ENCODE data around the gene ACVR1B.

ACVR1B gene

DNA sequence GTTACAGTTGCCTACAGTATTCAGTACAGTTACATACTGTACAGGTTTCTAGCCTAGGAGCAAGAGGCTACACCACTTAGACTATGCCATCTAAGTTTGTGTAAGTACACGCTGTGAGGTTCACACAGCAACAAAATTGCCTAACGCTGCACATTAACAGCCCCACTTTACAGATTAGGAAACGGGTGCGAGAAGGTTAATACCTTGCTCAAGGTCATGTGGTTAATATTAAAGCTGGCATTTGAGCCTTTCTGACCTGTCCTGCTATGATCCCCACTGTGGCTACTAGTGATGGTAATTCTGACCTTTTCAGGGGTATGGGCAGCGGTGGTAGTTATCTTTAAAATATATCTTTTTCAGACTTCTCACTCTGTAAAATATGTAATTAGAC, 20.9 kb downstream of the ACVR1B start:
- TF ChIP-seq EZH2phosphoT487 (IDR thresholded peaks at IDR 0.05; ENCODE audit: low read length) (no peak), EZH2 (optimal IDR thresholded peaks at IDR 0.05; ENCODE audit: low read depth, low read length) (no peak)
- TF ChIP-seq, protein P1, sequence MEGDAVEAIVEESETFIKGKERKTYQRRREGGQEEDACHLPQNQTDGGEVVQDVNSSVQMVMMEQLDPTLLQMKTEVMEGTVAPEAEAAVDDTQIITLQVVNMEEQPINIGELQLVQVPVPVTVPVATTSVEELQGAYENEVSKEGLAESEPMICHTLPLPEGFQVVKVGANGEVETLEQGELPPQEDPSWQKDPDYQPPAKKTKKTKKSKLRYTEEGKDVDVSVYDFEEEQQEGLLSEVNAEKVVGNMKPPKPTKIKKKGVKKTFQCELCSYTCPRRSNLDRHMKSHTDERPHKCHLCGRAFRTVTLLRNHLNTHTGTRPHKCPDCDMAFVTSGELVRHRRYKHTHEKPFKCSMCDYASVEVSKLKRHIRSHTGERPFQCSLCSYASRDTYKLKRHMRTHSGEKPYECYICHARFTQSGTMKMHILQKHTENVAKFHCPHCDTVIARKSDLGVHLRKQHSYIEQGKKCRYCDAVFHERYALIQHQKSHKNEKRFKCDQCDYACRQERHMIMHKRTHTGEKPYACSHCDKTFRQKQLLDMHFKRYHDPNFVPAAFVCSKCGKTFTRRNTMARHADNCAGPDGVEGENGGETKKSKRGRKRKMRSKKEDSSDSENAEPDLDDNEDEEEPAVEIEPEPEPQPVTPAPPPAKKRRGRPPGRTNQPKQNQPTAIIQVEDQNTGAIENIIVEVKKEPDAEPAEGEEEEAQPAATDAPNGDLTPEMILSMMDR (IDR thresholded peaks at IDR 0.05; ENCODE audit: low read length): no peak
- no peak overlapping the region for H2AFZ ChIP-seq (ENCODE audit: low read length)
- no peak overlapping the region for H3K4me3 ChIP-seq (ENCODE audit: low read length)
- H3K27ac ChIP-seq (ENCODE audit: low read length): no peak overlapping the region
- H3K4me1 ChIP-seq (ENCODE audit: low read length): peaks cover 17% of the 10 kb centered on the region
- no peaks in the 10 kb centered on the region for H3K36me3 ChIP-seq (replicated peaks; ENCODE audit: insufficient read depth, low read length)
- no peak overlapping the region for H3K9ac ChIP-seq (ENCODE audit: low read length)
- H3K4me2 ChIP-seq (ENCODE audit: low read depth, low read length): peak overlapping the region; percentile 18; the same call in 1 of the 2 replicates
- H3K9me3 ChIP-seq (replicated peaks; ENCODE audit: insufficient read depth, low read length): no peaks in the 10 kb centered on the region
- no peak for DNase-seq
- no peaks in the 10 kb centered on the region for H3K79me2 ChIP-seq (ENCODE audit: low read length)
- H3K9me2 ChIP-seq (replicated peaks; ENCODE audit: insufficient read depth, low read length): no peaks in the 10 kb centered on the region
- H3F3A ChIP-seq (ENCODE audit: insufficient read depth, low read length): peaks cover 4% of the 10 kb centered on the region
- H4K20me1 ChIP-seq (ENCODE audit: insufficient read depth, low read length): no peaks in the 10 kb centered on the region
- H3K27me3 ChIP-seq (replicated peaks; ENCODE audit: insufficient read depth, low read length): peaks cover 26% of the 10 kb centered on the region; the same call in 1 of the 2 replicates

DNA sequence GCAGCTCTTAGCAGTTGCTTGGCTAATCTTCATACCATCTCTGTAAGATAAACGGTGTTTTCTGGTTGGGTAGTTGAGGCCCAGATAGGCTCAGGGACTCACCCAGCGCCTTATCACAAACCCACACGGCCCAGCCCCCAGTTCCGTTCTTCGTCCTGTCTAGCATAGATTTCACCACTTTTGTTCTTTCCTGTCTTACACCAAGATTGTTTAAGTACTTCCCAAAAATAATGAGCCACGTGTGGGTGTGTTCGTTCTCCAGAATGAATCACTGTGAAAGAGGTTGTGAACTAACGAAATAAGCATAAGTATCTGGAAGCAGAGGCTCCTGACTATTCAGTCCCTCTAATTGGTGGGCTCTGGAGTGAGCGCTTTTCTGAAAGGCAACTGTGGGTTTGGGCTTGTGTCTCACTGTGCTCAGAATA, 21.4 kb downstream of the ACVR1B start:
- Histone ChIP-seq H3K36me3 (replicated peaks; ENCODE audit: insufficient read depth, low read length) (no peaks in the 10 kb centered on the region), H3K4me3 (ENCODE audit: low read length) (no peak overlapping the region), H3K9me3 (replicated peaks; ENCODE audit: insufficient read depth, low read length) (no peaks in the 10 kb centered on the region), H3K9ac (ENCODE audit: low read length) (no peak overlapping the region), H3F3A (ENCODE audit: insufficient read depth, low read length) (peaks cover 4% of the 10 kb centered on the region), H3K4me1 (ENCODE audit: low read length) (peaks cover 17% of the 10 kb centered on the region), H3K4me2 (ENCODE audit: low read depth, low read length) (no peak overlapping the region), H3K27ac (ENCODE audit: low read length) (no peak overlapping the region), H4K20me1 (ENCODE audit: insufficient read depth, low read length) (no peaks in the 10 kb centered on the region), H3K79me2 (ENCODE audit: low read length) (no peaks in the 10 kb centered on the region), H2AFZ (ENCODE audit: low read length) (no peak overlapping the region), H3K27me3 (replicated peaks; ENCODE audit: insufficient read depth, low read length) (peaks cover 26% of the 10 kb centered on the region; the same call in 1 of the 2 replicates), H3K9me2 (replicated peaks; ENCODE audit: insufficient read depth, low read length) (no peaks in the 10 kb centered on the region)
- no peak for DNase-seq
- TF ChIP-seq EZH2 (optimal IDR thresholded peaks at IDR 0.05; ENCODE audit: low read depth, low read length) (no peak), EZH2phosphoT487 (IDR thresholded peaks at IDR 0.05; ENCODE audit: low read length) (no peak)
- TF ChIP-seq, protein P1 (IDR thresholded peaks at IDR 0.05; ENCODE audit: low read length): no peak

DNA sequence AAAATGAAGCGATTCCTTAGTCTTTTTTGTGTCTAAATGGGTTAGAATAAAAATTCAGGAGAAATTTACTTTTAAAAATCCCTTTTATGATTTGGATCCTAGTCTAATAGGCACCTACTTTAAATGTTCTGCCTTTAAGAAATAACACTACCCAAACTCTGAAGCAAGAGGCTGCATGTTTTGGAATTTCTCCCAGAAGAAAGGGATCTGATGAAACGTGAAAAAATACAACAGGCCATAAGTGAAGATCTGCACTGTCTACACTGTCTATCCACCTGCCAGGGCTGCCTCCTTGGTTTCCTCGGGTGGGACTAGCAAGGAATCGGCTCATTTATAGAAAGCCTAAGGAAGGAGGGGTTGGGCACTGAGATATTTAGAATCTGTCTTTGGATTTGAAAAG, 22.1 kb downstream of the ACVR1B start:
- Histone ChIP-seq H3K4me3 (ENCODE audit: low read length) (no peak overlapping the region), H3K79me2 (ENCODE audit: low read length) (no peaks in the 10 kb centered on the region), H3K9ac (ENCODE audit: low read length) (no peak overlapping the region), H3F3A (ENCODE audit: insufficient read depth, low read length) (peaks cover 4% of the 10 kb centered on the region), H2AFZ (ENCODE audit: low read length) (no peak overlapping the region), H3K4me2 (ENCODE audit: low read depth, low read length) (no peak overlapping the region), H3K9me3 (replicated peaks; ENCODE audit: insufficient read depth, low read length) (no peaks in the 10 kb centered on the region), H3K27me3 (replicated peaks; ENCODE audit: insufficient read depth, low read length) (peaks cover 26% of the 10 kb centered on the region; the same call in 1 of the 2 replicates), H4K20me1 (ENCODE audit: insufficient read depth, low read length) (no peaks in the 10 kb centered on the region), H3K27ac (ENCODE audit: low read length) (no peak overlapping the region), H3K9me2 (replicated peaks; ENCODE audit: insufficient read depth, low read length) (no peaks in the 10 kb centered on the region), H3K36me3 (replicated peaks; ENCODE audit: insufficient read depth, low read length) (no peaks in the 10 kb centered on the region), H3K4me1 (ENCODE audit: low read length) (peaks cover 17% of the 10 kb centered on the region)
- TF ChIP-seq EZH2 (optimal IDR thresholded peaks at IDR 0.05; ENCODE audit: low read depth, low read length) (no peak), EZH2phosphoT487 (IDR thresholded peaks at IDR 0.05; ENCODE audit: low read length) (no peak)
- TF ChIP-seq, protein P1 (IDR thresholded peaks at IDR 0.05; ENCODE audit: low read length): no peak
- DNase-seq: no peak

All from MM.1S (cell line).